GM21526 (cell line): ENCODE measurements around the gene TRAPPC3.
A peak's percentile ranks its signal among the peaks of the same experiment; 100 is the strongest.
"Not testable (repeated sequence)": the region's sequence is repeated elsewhere in the genome, so short reads cannot be mapped to it uniquely, and the experiment has no call there.

Experiments used
- ATAC-seq: cut with Tn5 transposase; IDR thresholded peaks from one replicate; pipeline ENCODE4 v1.9.1; 2021; ENCODE audit warnings: moderate library complexity; ENCODE audit not compliant: unreplicated experiment, low FRiP score

Gene TRAPPC3

GRCh38 chr1:36149237-36149972 lies at the start of gene TRAPPC3:
Gene TRAPPC3, minus strand, starts transcription at chr1:36149486. Its CDS starts 108 bp downstream, at chr1:36149378.
- peak; percentile 82 for ATAC-seq

- ATAC-seq = no peak
These were observed 49.4 kb upstream of the TRAPPC3 start for GRCh38 chr1:36198641-36199040.

- ATAC-seq = not testable (repeated sequence)
These were observed 47.5 kb upstream of the TRAPPC3 start for GRCh38 chr1:36196805-36197204.

- ATAC-seq = peak; percentile 55
These were observed 38.7 kb upstream of the TRAPPC3 start for GRCh38 chr1:36187800-36188593.

GRCh38 chr1:36183309-36183856 lies 34.1 kb upstream of the TRAPPC3 start:
- no peak for ATAC-seq

GRCh38 chr1:36182734-36183133 lies 33.4 kb upstream of the TRAPPC3 start:
- no peak for ATAC-seq

- no peak for ATAC-seq
These were observed 29.9 kb upstream of the TRAPPC3 start for GRCh38 chr1:36179220-36179600.

GRCh38 chr1:36178471-36179219 lies 29.4 kb upstream of the TRAPPC3 start:
- ATAC-seq = no peak

- no peak for ATAC-seq
These were observed 28.5 kb upstream of the TRAPPC3 start for GRCh38 chr1:36177589-36178431.

GRCh38 chr1:36176106-36176949 lies 27.0 kb upstream of the TRAPPC3 start:
- no peak for ATAC-seq

- ATAC-seq = no peak
These were observed 26.1 kb upstream of the TRAPPC3 start for GRCh38 chr1:36175137-36176095.

- ATAC-seq = no peak
These were observed 25.4 kb upstream of the TRAPPC3 start for GRCh38 chr1:36174713-36175112.

GRCh38 chr1:36172983-36173382 lies 23.7 kb upstream of the TRAPPC3 start:
- no peak for ATAC-seq

GRCh38 chr1:36172017-36172747 lies 22.9 kb upstream of the TRAPPC3 start:
- no peak for ATAC-seq

GRCh38 chr1:36170643-36171412 lies 21.5 kb upstream of the TRAPPC3 start:
- no peak for ATAC-seq

- no peak for ATAC-seq
These were observed 19.2 kb upstream of the TRAPPC3 start for GRCh38 chr1:36168514-36168913.
